Adrenal gland (tissue), 12 donors: ENCODE results near the gene KCNA3. TPM values are rescaled to one million over a fixed set of nuclear protein-coding genes. Genes with fewer than 3 reads are reported as not detected.

ENCODE experiments used
- DNase-seq, 7 donors: peaks; one replicate each; pipeline ENCODE4 v3.0.0-alpha.2; 2019 to 2020
- H3K27ac ChIP-seq, 5 donors: fragments of 200-600 bp; sonication (generic) in 4 of 5; 1 replicate in 3 of 5; 2 replicates in 2 of 5; pipeline versions ENCODE4 v1.5.1 to v1.8.0; 2016 to 2020; ENCODE audit warnings: mild to moderate bottlenecking in 1 of 5
- H3K27me3 ChIP-seq: fragments of 200-600 bp; 2 replicates; pipeline ENCODE4 v1.8.0; 2021
- H3K36me3 ChIP-seq, 2 donors: fragments of 200-600 bp; replicated peaks in 1 of 2; 1 replicate in 1 of 2; 2 replicates in 1 of 2; pipeline versions ENCODE4 v1.5.1 to v1.8.0; 2018 to 2022
- H3K4me1 ChIP-seq, 2 donors: fragments of 200-600 bp; replicated peaks in 1 of 2; 1 replicate in 1 of 2; 2 replicates in 1 of 2; pipeline versions ENCODE4 v1.5.1 to v1.8.0; 2018 to 2021
- H3K4me3 ChIP-seq, 4 donors: fragments of 200-600 bp; sonication (generic) in 3 of 4; one replicate each; pipeline ENCODE4 v1.5.1; 2016 to 2018
- H3K9me3 ChIP-seq, 3 donors: fragments of 200-600 bp; sonication (generic) in 1 of 3; replicated peaks in 1 of 3; 1 replicate in 2 of 3; 2 replicates in 1 of 3; pipeline versions ENCODE4 v1.5.1 to v1.8.0; 2016 to 2021
- CTCF ChIP-seq, 6 experiments: fragments of 450-650 bp in 4 of 6; fragments of 200-600 bp in 2 of 6; sonication (generic) in 1 of 6; IDR thresholded peaks; 1 replicate in 5 of 6; 2 replicates in 1 of 6; pipeline versions ENCODE4 v1.5.1 to v1.8.0; 2016 to 2021; ENCODE audit warnings: antibody characterized with exemption in 6 of 6, mild to moderate bottlenecking in 2 of 6, moderate library complexity in 1 of 6
- POLR2A ChIP-seq, 2 donors: fragments of 450-650 bp; IDR thresholded peaks; one replicate each; pipeline ENCODE4 v1.6.1; 2017; ENCODE audit warnings: antibody characterized with exemption in 2 of 2, mild to moderate bottlenecking in 2 of 2, moderate library complexity in 1 of 2
- WGBS, 4 donors: extraction: QIAGEN DNeasy Blood & Tissue Kit in 2 of 4; methylation state at CpG; one replicate each; pipeline versions ENCODE4 v1.1.5 to v1.1.7; 2013 to 2017; 5-methylcytosine and 5-hydroxymethylcytosine counted together
- intact Hi-C, 2 donors: fragments of 100-400 bp; cut with DNase I; formaldehyde crosslinking; loops; one replicate each; pipeline versions ENCODE4 v1.14.1 to v1.15.0; 2022 to 2023
- polyA plus RNA-seq, 3 donors: library from polyadenylated mRNA; stranded (reverse); fragments of 200-250 nt in 2 of 3; fragments of 350-450 nt in 1 of 3; fragmentation: Illumina TruSeq in 1 of 3; extraction: RNeasy Lipid Tissue Mini Kit (QIAGEN cat#74804) in 1 of 3; gene quantifications; one replicate each; pipeline ENCODE4 v1.2.3, GENCODE V29; 2013 to 2014
- total RNA-seq, 9 donors: library from RNA; depleted of rRNA in 4 of 9; stranded (reverse); fragments of >200 nt in 4 of 9; fragments of 120-200 nt in 1 of 9; fragmentation: NEBNext Ultra II Directional in 1 of 9; extraction: Animal tissue kit (Norgen Biotek cat#: 25700) in 1 of 9; gene quantifications; one replicate each; pipeline versions ENCODE4 v1.1.0 to v1.2.4, GENCODE V29; 2013 to 2023
- donor health status: healthy with polysubstance abuse.
- donor health status: Bipolar disorder and iron deficiency.
- donor health status: DM: yes; HTN: yes; CAD: no.
- donor health status: DM: no; HTN: no; CAD: no.
- donor health status: DM: no; HTN: no; CAD: no.
- donor health status: DM: yes; HTN: yes; CAD: no.

Gene KCNA3
- total and polyA plus RNA-seq, 12 donors = 0.07 to 1.9 (median 0.52) TPM

GRCh38 chr1:110628323-110629105 lies 46.2 kb downstream of the KCNA3 start:
- TF ChIP-seq POLR2A (IDR thresholded peaks at IDR 0.05) = no peak
- no peak for TF ChIP-seq CTCF (IDR thresholded peaks at IDR 0.05)
- WGBS, 4 donors = 60 to 72% (median 63%) methylated on average over 6 of the region's 6 CpGs

GRCh38 chr1:110627764-110628163 lies 47.0 kb downstream of the KCNA3 start:
- WGBS, 4 donors = 62 to 87% (median 75%) methylated on average over 2 of the region's 2 CpGs
- H3K4me1 ChIP-seq = no peaks in the 10 kb centered on the region
- DNase-seq = no peak

More at GRCh38 chr1:110628323-110629105, 46.2 kb downstream of the KCNA3 start:
- H3K9me3 ChIP-seq = no peaks in the 10 kb centered on the region
- intact Hi-C loops = no loop called here
- H3K4me1 ChIP-seq = no peaks in the 10 kb centered on the region
- H3K27me3 ChIP-seq = peaks cover 7% of the 10 kb centered on the region
- no peak for DNase-seq
- no peaks in the 10 kb centered on the region for H3K36me3 ChIP-seq
- H3K27ac ChIP-seq = no peak overlapping the region
- H3K4me3 ChIP-seq = no peak overlapping the region

GRCh38 chr1:110626889-110627288 lies 47.9 kb downstream of the KCNA3 start:
- no peaks in the 10 kb centered on the region for H3K9me3 ChIP-seq
- H3K27me3 ChIP-seq = peaks cover 7% of the 10 kb centered on the region
- DNase-seq = no peak
- H3K4me3 ChIP-seq = no peak overlapping the region
- WGBS, 4 donors = 60 to 66% (median 65%) methylated on average over 7 of the region's 7 CpGs
- intact Hi-C loops = no loop called here
- H3K4me1 ChIP-seq = no peaks in the 10 kb centered on the region
- H3K27ac ChIP-seq = no peak overlapping the region
- no peaks in the 10 kb centered on the region for H3K36me3 ChIP-seq
- TF ChIP-seq POLR2A (IDR thresholded peaks at IDR 0.05) = no peak

More at GRCh38 chr1:110627764-110628163, 47.0 kb downstream of the KCNA3 start:
- H3K27me3 ChIP-seq = peaks cover 7% of the 10 kb centered on the region
- H3K27ac ChIP-seq = no peak overlapping the region
- H3K9me3 ChIP-seq = no peaks in the 10 kb centered on the region
- intact Hi-C loops = no loop called here
- TF ChIP-seq POLR2A (IDR thresholded peaks at IDR 0.05) = no peak
- no peak overlapping the region for H3K4me3 ChIP-seq
- no peaks in the 10 kb centered on the region for H3K36me3 ChIP-seq

Other genes with a start within 250 kb of the KCNA3 start
- gene PROK1, start 223.8 kb downstream of the KCNA3 start, total RNA-seq = 10 to 100 TPM in 1 of 9 donors, 1 to 10 TPM in 6, under 1 TPM in 1, not detected in 1; 0.76 to 12.9 (median 6.4) TPM
- gene PROK1, start 223.8 kb downstream of the KCNA3 start, polyA plus RNA-seq = 1 to 10 TPM; 4.0 to 6.2 (median 4.8) TPM
- not detected for gene KCNA10, start 155.8 kb downstream of the KCNA3 start, total RNA-seq
- gene KCNA10, start 155.8 kb downstream of the KCNA3 start, polyA plus RNA-seq = not detected
- 10 to 100 TPM in 1 of 9 donors, 1 to 10 TPM in 2, under 1 TPM in 5, not detected in 1; 0.06 to 16.9 (median 0.45) TPM for gene KCNA2, start 68.6 kb downstream of the KCNA3 start, total RNA-seq
- under 1 TPM; 0.08 to 0.38 (median 0.10) TPM for gene KCNA2, start 68.6 kb downstream of the KCNA3 start, polyA plus RNA-seq
- 10 to 100 TPM in 8 of 9 donors, 1 to 10 TPM in 1; 6.8 to 99.1 (median 55.0) TPM for gene CD53, start 198.2 kb upstream of the KCNA3 start, total RNA-seq
- 10 to 100 TPM; 19.9 to 36.4 (median 21.2) TPM for gene CD53, start 198.2 kb upstream of the KCNA3 start, polyA plus RNA-seq